WTC11 (cell line): ENCODE data around the gene MAGEA9B. TPM values are rescaled to one million over a fixed set of nuclear protein-coding genes. Genes with fewer than 3 reads are reported as not detected.
"Not testable (repeated sequence)": the region's sequence is repeated elsewhere in the genome, so short reads cannot be mapped to it uniquely, and the experiment has no call there.

ENCODE experiments used
- ATAC-seq: fragments of 200-7000 bp; cut with Tn5 transposase; 2 replicates; pipeline ENCODE4 v1.10.0; 2021; ENCODE audit warnings: mild to moderate bottlenecking, moderate library complexity
- CTCF ChIA-PET: fragments of 300-600 bp; sonication (Branson Sonifier 250); formaldehyde crosslinking; loops from one replicate; lab custom pipeline; 2021; ENCODE audit warnings: antibody characterized with exemption; lab: Charles Lee
- POLR2A ChIA-PET: fragments of 350-600 bp; sonication (Branson Sonifier 250); formaldehyde crosslinking; loops from one replicate; lab custom pipeline; 2021; ENCODE audit warnings: antibody characterized with exemption; lab: Charles Lee
- DNase-seq: peaks from one replicate; pipeline ENCODE4 v3.0.0; 2021; ENCODE audit warnings: low spot score
- H3K27ac Mint-ChIP-seq: 2 replicates; pipeline ENCODE4 v1.8.0; 2021; ENCODE audit warnings: mixed read lengths
- H3K27me3 Mint-ChIP-seq: 2 replicates; pipeline ENCODE4 v1.8.0; 2021; ENCODE audit warnings: low read depth, mild to moderate bottlenecking, moderate library complexity, mixed read lengths
- H3K36me3 Mint-ChIP-seq: 2 replicates; pipeline ENCODE4 v1.8.0; 2021; ENCODE audit warnings: mixed read lengths
- H3K4me1 Mint-ChIP-seq: 2 replicates; pipeline ENCODE4 v1.8.0; 2022; ENCODE audit warnings: mixed read lengths
- H3K4me3 Mint-ChIP-seq: 2 replicates; pipeline ENCODE4 v1.8.0; 2021; ENCODE audit warnings: mild to moderate bottlenecking, moderate library complexity, mixed read lengths
- H3K9me3 Mint-ChIP-seq: 2 replicates; pipeline ENCODE4 v1.8.0; 2021; ENCODE audit warnings: mixed read lengths
- CTCF ChIP-seq: fragments of 200-600 bp; IDR thresholded peaks from 2 replicates; pipeline ENCODE4 v1.8.0; 2022; ENCODE audit warnings: antibody characterized with exemption
- JAZF1 ChIP-seq: fragments of 250-450 bp; sonication (Bioruptor Pico); IDR thresholded peaks from 2 replicates; pipeline ENCODE4 v1.9.0; 2021; ENCODE audit warnings: moderate library complexity, mild to moderate bottlenecking, inconsistent platforms
- JUN ChIP-seq: sonication (generic); formaldehyde crosslinking; IDR thresholded peaks from 2 replicates; pipeline ENCODE4 v1.8.0; 2023; ENCODE audit warnings: mild to moderate bottlenecking, missing genetic modification reagents
- KAT7 ChIP-seq: sonication (generic); formaldehyde crosslinking; IDR thresholded peaks from 2 replicates; pipeline ENCODE4 v1.8.1; 2023; ENCODE audit warnings: missing genetic modification reagents, mild to moderate bottlenecking, borderline replicate concordance
- MYBL2 ChIP-seq: sonication (generic); formaldehyde crosslinking; IDR thresholded peaks from 2 replicates; pipeline ENCODE4 v1.8.1; 2023; ENCODE audit warnings: mild to moderate bottlenecking, moderate library complexity, missing genetic modification reagents
- NR3C1 ChIP-seq: sonication (generic); formaldehyde crosslinking; conservative IDR thresholded peaks from 2 replicates; pipeline ENCODE4 v1.8.1; 2023; ENCODE audit warnings: low read depth, mild to moderate bottlenecking, missing genetic modification reagents
- RELA ChIP-seq: sonication (generic); formaldehyde crosslinking; IDR thresholded peaks from 2 replicates; pipeline ENCODE4 v1.8.1; 2022; ENCODE audit warnings: missing genetic modification reagents, mild to moderate bottlenecking, borderline replicate concordance
- SP1 ChIP-seq: sonication (generic); formaldehyde crosslinking; conservative IDR thresholded peaks from 2 replicates; pipeline ENCODE4 v1.8.1; 2022; ENCODE audit warnings: missing genetic modification reagents
- ZNF232 ChIP-seq: sonication (generic); formaldehyde crosslinking; IDR thresholded peaks from 2 replicates; pipeline ENCODE4 v1.8.0; 2022; ENCODE audit warnings: mild to moderate bottlenecking, missing genetic modification reagents
- ZNF263 ChIP-seq: sonication (generic); formaldehyde crosslinking; IDR thresholded peaks from 2 replicates; pipeline ENCODE4 v1.8.1; 2022; ENCODE audit warnings: low read depth, mild to moderate bottlenecking, moderate library complexity, missing genetic modification reagents
- ZNF512 ChIP-seq: sonication (generic); formaldehyde crosslinking; IDR thresholded peaks from 2 replicates; pipeline ENCODE4 v1.8.1; 2022; ENCODE audit warnings: missing genetic modification reagents, borderline replicate concordance
- ZNF671 ChIP-seq: fragments of 250-450 bp; sonication (Bioruptor Pico); IDR thresholded peaks from 2 replicates; pipeline ENCODE4 v1.8.0; 2021; ENCODE audit warnings: mild to moderate bottlenecking
- total RNA-seq: library from RNA; stranded (reverse); gene quantifications from 3 replicates; pipeline ENCODE4 v1.2.3, GENCODE V29; 2021
- TF ChIP-seq, protein P1 (sequence below): sonication (generic); formaldehyde crosslinking; IDR thresholded peaks from 2 replicates; pipeline ENCODE4 v1.8.1; 2023; ENCODE audit warnings: mild to moderate bottlenecking, moderate library complexity, missing genetic modification reagents
- TF ChIP-seq, protein P2 (sequence below): sonication (generic); formaldehyde crosslinking; IDR thresholded peaks from 2 replicates; pipeline ENCODE4 v1.8.1; 2023; ENCODE audit warnings: mild to moderate bottlenecking, missing genetic modification reagents
- TF ChIP-seq, protein P3 (sequence below): fragments of 250-450 bp; sonication (Bioruptor Pico); IDR thresholded peaks from 2 replicates; pipeline ENCODE4 v1.8.0; 2021; ENCODE audit warnings: mild to moderate bottlenecking
- TF ChIP-seq, protein P4 (sequence below): sonication (generic); formaldehyde crosslinking; IDR thresholded peaks from 2 replicates; pipeline ENCODE4 v1.8.1; 2023; ENCODE audit warnings: mild to moderate bottlenecking, missing genetic modification reagents, borderline replicate concordance

MAGEA9B gene
- total RNA-seq, 1 experiment from 2014 or later = 0.35 TPM

GRCh38 chrX:149628280-149628679, 41.0 kb upstream of the MAGEA9B start (continued):
- TF ChIP-seq, protein P1, sequence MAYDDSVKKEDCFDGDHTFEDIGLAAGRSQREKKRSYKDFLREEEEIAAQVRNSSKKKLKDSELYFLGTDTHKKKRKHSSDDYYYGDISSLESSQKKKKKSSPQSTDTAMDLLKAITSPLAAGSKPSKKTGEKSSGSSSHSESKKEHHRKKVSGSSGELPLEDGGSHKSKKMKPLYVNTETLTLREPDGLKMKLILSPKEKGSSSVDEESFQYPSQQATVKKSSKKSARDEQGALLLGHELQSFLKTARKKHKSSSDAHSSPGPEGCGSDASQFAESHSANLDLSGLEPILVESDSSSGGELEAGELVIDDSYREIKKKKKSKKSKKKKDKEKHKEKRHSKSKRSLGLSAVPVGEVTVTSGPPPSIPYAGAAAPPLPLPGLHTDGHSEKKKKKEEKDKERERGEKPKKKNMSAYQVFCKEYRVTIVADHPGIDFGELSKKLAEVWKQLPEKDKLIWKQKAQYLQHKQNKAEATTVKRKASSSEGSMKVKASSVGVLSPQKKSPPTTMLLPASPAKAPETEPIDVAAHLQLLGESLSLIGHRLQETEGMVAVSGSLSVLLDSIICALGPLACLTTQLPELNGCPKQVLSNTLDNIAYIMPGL = no peak
- no peak for TF ChIP-seq ZNF263

DNA sequence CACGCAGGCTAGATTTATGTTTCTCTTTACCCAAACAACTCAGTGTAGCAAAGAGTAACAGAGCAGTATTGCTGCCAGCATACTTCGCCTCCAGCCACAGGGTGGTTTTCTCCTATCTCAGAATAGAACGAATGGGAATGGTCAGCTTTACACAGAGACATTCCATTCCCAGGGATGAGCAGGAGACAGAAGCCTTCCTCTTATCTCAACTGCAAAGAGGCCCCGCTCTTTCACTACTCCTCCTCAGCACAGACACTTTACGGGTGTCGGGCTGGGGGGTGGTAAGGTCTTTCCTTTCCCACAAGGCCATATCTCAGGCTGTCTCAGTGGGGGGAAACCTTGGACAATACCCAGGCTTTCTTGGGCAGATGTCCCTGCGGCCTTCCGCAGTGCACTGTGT, 39.6 kb upstream of the MAGEA9B start:
- H3K4me3 Mint-ChIP-seq = not testable (repeated sequence)

DNA sequence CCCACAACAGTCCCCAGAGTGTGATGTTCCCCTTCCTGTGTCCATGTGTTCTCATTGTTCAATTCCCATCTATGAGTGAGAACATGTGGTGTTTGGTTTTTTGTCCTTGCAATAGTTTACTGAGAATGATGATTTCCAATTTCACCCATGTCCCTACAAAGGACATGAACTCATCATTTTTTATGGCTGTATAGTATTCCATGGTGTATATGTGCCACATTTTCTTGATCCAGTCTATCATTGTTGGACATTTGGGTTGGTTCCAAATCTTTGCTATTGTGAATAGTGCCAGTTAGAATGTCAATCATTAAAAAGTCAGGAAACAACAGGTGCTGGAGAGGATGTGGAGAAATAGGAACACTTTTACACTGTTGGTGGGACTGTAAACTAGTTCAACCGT, 32.4 kb upstream of the MAGEA9B start:
- POLR2A ChIA-PET, H3K36me3 Mint-ChIP-seq, H3K9me3 Mint-ChIP-seq, DNase-seq, H3K4me1 Mint-ChIP-seq, H3K27ac Mint-ChIP-seq, CTCF ChIA-PET, H3K27me3 Mint-ChIP-seq, ATAC-seq, H3K4me3 Mint-ChIP-seq: not testable (repeated sequence)

More for the DNA sequence above, 39.6 kb upstream of the MAGEA9B start:
- DNase-seq, H3K9me3 Mint-ChIP-seq, H3K27me3 Mint-ChIP-seq, ATAC-seq, CTCF ChIA-PET, POLR2A ChIA-PET, H3K27ac Mint-ChIP-seq, H3K36me3 Mint-ChIP-seq: not testable (repeated sequence)
- H3K4me1 Mint-ChIP-seq = peaks cover 35% of the 10 kb centered on the region

- no peak overlapping the region for H3K27ac Mint-ChIP-seq
- H3K27me3 Mint-ChIP-seq = no peaks in the 10 kb centered on the region; the same call in 1 of the 2 replicates
- DNase-seq (no peak), ATAC-seq (no peak)
- ChIA-PET CTCF (no interaction called here), POLR2A (no interaction called here)
- H3K36me3 Mint-ChIP-seq = no peaks in the 10 kb centered on the region
- H3K4me1 Mint-ChIP-seq = no peaks in the 10 kb centered on the region
- TF ChIP-seq JUN (CRISPR knock-in tag) = no peak
- no peak for TF ChIP-seq ZNF232 (CRISPR knock-in tag)
- TF ChIP-seq, protein P2, sequence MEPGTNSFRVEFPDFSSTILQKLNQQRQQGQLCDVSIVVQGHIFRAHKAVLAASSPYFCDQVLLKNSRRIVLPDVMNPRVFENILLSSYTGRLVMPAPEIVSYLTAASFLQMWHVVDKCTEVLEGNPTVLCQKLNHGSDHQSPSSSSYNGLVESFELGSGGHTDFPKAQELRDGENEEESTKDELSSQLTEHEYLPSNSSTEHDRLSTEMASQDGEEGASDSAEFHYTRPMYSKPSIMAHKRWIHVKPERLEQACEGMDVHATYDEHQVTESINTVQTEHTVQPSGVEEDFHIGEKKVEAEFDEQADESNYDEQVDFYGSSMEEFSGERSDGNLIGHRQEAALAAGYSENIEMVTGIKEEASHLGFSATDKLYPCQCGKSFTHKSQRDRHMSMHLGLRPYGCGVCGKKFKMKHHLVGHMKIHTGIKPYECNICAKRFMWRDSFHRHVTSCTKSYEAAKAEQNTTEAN (CRISPR knock-in tag) = no peak
- no peak for TF ChIP-seq KAT7 (CRISPR knock-in tag)
- TF ChIP-seq, protein P3, sequence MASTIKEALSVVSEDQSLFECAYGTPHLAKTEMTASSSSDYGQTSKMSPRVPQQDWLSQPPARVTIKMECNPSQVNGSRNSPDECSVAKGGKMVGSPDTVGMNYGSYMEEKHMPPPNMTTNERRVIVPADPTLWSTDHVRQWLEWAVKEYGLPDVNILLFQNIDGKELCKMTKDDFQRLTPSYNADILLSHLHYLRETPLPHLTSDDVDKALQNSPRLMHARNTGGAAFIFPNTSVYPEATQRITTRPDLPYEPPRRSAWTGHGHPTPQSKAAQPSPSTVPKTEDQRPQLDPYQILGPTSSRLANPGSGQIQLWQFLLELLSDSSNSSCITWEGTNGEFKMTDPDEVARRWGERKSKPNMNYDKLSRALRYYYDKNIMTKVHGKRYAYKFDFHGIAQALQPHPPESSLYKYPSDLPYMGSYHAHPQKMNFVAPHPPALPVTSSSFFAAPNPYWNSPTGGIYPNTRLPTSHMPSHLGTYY (CRISPR knock-in tag) = no peak
- TF ChIP-seq RELA (CRISPR knock-in tag) = no peak
- TF ChIP-seq ZNF671 = no peak
- no peak for TF ChIP-seq CTCF
- no peak for TF ChIP-seq JAZF1 (CRISPR knock-in tag)
- no peaks in the 10 kb centered on the region for H3K9me3 Mint-ChIP-seq
- no peak overlapping the region for H3K4me3 Mint-ChIP-seq
Observed at GRCh38 chrX:149618871-149619270, 31.6 kb upstream of the MAGEA9B start.

- no peaks in the 10 kb centered on the region for H3K4me1 Mint-ChIP-seq
- H3K27me3 Mint-ChIP-seq = no peaks in the 10 kb centered on the region; the same call in 1 of the 2 replicates
- no peaks in the 10 kb centered on the region; the same call in 1 of the 2 replicates for H3K36me3 Mint-ChIP-seq
- ChIA-PET CTCF (no interaction called here), POLR2A (no interaction called here)
- H3K27ac Mint-ChIP-seq = no peak overlapping the region
- DNase-seq = no peak
- no peak for ATAC-seq
- H3K4me3 Mint-ChIP-seq = no peak overlapping the region
- no peaks in the 10 kb centered on the region for H3K9me3 Mint-ChIP-seq
- TF ChIP-seq KAT7 (CRISPR knock-in tag) (no peak), MYBL2 (no peak), ZNF512 (CRISPR knock-in tag) (no peak), NR3C1 (no peak), SP1 (CRISPR knock-in tag) (no peak)
- TF ChIP-seq, protein P4, sequence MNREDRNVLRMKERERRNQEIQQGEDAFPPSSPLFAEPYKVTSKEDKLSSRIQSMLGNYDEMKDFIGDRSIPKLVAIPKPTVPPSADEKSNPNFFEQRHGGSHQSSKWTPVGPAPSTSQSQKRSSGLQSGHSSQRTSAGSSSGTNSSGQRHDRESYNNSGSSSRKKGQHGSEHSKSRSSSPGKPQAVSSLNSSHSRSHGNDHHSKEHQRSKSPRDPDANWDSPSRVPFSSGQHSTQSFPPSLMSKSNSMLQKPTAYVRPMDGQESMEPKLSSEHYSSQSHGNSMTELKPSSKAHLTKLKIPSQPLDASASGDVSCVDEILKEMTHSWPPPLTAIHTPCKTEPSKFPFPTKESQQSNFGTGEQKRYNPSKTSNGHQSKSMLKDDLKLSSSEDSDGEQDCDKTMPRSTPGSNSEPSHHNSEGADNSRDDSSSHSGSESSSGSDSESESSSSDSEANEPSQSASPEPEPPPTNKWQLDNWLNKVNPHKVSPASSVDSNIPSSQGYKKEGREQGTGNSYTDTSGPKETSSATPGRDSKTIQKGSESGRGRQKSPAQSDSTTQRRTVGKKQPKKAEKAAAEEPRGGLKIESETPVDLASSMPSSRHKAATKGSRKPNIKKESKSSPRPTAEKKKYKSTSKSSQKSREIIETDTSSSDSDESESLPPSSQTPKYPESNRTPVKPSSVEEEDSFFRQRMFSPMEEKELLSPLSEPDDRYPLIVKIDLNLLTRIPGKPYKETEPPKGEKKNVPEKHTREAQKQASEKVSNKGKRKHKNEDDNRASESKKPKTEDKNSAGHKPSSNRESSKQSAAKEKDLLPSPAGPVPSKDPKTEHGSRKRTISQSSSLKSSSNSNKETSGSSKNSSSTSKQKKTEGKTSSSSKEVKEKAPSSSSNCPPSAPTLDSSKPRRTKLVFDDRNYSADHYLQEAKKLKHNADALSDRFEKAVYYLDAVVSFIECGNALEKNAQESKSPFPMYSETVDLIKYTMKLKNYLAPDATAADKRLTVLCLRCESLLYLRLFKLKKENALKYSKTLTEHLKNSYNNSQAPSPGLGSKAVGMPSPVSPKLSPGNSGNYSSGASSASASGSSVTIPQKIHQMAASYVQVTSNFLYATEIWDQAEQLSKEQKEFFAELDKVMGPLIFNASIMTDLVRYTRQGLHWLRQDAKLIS = no peak
Observed at GRCh38 chrX:149611623-149612175, 24.4 kb upstream of the MAGEA9B start.
